ENCODE data around the gene COG5. TPM values are rescaled to one million over a fixed set of nuclear protein-coding genes. Genes with fewer than 3 reads are reported as not detected.

COG5 gene
- polyA plus RNA-seq, 1 donor = 27.9 TPM

GRCh38 chr7:107394831-107395230, 168.9 kb downstream of the COG5 start:
- DNase-seq (ENCODE audit: low read depth) = no peak

DNA sequence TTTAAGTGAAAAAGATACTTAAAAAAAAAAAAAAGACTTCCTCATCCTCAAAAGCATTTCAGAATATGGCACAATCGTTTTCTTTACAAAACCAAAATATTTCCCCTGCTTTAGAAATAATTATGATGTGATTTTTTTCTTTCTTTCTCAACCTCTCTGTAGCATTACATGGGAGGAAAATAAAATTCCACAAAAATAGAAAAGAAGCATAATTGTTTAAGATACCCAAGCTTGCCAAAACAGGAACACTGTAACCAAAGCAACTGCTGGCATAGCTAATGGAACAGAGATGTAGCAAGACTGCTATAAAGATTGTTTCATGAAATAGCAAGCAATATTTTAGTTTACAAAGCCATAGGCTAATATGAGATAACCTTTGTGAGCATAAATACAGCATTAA, 169.4 kb downstream of the COG5 start:
- no peak for DNase-seq (ENCODE audit: low read depth)

GRCh38 chr7:107392830-107393229, 170.9 kb downstream of the COG5 start:
- no peak for DNase-seq (ENCODE audit: low read depth)

GRCh38 chr7:107390916-107391315, 172.8 kb downstream of the COG5 start:
- no peak for DNase-seq (ENCODE audit: low read depth)

- no peak for DNase-seq (ENCODE audit: low read depth)
Observed at GRCh38 chr7:107388604-107389003, 175.1 kb downstream of the COG5 start.

- DNase-seq (ENCODE audit: low read depth) = no peak
Observed at GRCh38 chr7:107387573-107388219, 176.0 kb downstream of the COG5 start.

DNA sequence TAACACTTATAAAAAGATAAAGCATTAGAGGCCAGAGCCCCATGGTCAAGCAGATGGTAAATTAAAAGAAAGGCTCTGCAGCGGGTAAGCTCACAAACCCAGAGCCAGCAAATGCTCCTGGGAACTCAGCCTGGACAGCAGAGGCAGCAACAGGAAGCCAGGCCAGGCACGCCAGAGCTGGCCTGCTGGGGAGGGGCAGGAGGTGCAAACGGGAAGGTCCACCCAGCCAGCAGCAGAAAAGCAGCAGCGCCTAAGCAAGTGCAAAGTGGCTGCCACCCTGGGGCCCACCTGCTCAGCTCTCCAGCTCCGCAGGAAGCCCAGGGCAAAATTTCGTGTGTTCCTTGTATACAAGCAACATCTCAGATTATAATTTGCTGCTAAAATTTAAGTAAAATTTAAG, 176.6 kb downstream of the COG5 start:
- no peak for DNase-seq (ENCODE audit: low read depth)

GRCh38 chr7:107386548-107387102, 177.1 kb downstream of the COG5 start:
- DNase-seq (ENCODE audit: low read depth) = no peak

- no peak for DNase-seq (ENCODE audit: low read depth)
Observed at GRCh38 chr7:107384025-107384424, 179.7 kb downstream of the COG5 start.

GRCh38 chr7:107383203-107383602, 180.5 kb downstream of the COG5 start:
- no peak for DNase-seq (ENCODE audit: low read depth)

DNA sequence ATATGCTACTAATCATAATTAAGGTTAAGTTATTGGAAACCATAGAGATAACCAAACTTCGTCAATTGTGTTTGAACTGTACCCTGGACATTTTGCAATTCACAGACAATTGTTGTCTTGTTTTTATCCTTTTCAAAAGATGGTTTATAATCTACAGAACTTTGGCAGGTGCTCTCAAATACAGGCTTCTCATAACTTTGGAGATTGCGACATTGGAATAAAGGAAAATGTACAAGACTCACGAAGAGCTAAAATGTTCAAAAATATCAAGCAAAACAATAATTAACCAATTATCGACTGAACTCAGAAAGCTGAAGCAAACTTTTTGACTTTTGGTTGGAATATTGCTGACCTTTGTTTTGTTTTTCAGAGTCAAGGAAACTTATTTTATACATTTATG, 182.3 kb downstream of the COG5 start:
- no peak for DNase-seq (ENCODE audit: low read depth)

DNA sequence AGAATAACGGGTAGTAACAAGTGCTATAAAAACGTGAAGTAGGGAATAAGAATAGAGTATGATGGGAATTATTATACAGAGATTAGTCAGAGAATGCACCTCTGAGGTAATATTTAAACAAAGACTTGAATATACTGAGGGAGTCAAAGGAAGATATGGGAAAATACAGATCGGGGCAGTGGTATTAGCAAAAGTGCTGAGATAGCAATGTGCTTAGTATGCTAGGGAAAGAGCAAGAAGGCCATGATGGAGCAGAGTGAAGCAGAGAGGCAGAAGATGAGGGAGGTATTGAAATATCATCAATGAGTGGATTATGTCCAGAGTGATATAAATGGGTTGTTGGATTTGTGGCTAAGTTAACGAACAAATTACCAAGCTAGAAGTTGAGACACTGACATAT, 190.4 kb downstream of the COG5 start:
- DNase-seq (ENCODE audit: low read depth) = no peak

DNA sequence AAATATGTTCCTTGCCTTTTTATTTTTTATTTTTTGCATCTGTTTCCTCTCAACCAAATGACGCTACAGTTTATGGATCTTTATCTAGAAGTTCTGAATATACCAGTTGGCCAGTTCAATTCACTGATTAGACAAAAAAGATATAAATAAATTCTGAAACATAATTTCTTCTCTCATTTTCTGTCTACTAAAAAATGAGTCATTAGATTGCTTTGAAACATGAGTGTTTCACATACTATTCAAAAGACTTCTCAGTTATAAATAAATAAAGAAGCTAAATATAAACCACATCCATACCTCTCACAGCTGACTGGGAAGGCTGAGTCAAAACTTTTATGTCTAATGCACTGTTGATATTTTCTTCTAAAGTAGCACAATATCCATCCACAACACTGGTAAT, 191.4 kb downstream of the COG5 start:
- DNase-seq (ENCODE audit: low read depth) = no peak

- DNase-seq (ENCODE audit: low read depth) = no peak
Observed at GRCh38 chr7:107370816-107371215, 192.9 kb downstream of the COG5 start.

DNA sequence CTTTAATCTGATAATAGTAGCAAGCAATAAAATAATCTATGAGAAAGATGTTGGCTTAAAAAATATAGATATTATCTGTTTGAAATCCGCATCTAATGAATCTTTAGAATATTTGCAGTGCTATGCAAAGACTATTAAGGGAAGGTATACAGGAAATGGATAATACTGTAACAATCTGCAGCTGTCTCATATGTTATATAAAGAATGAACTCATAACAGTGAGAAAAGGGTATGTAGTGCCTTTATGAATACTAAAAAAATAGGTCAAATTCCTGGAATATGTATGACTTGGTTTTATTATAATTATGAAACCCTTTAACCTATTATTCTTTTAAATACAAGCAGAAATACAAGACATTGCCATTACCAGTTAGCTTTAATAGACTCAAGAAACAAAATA, 198.9 kb downstream of the COG5 start:
- DNase-seq (ENCODE audit: low read depth) = no peak

- no peak for DNase-seq (ENCODE audit: low read depth)
Observed at GRCh38 chr7:107359520-107360316, 204.0 kb downstream of the COG5 start.

- no peak for DNase-seq (ENCODE audit: low read depth)
Observed at GRCh38 chr7:107355616-107356015, 208.1 kb downstream of the COG5 start.

- no peak for DNase-seq (ENCODE audit: low read depth)
Observed at GRCh38 chr7:107354640-107355039, 209.1 kb downstream of the COG5 start.

- DNase-seq (ENCODE audit: low read depth) = no peak
Observed at GRCh38 chr7:107353701-107354100, 210.0 kb downstream of the COG5 start.

- DNase-seq (ENCODE audit: low read depth) = no peak
Observed at GRCh38 chr7:107345898-107346297, 217.8 kb downstream of the COG5 start.

- no peak for DNase-seq (ENCODE audit: low read depth)
Observed at GRCh38 chr7:107344799-107345198, 218.9 kb downstream of the COG5 start.

DNA sequence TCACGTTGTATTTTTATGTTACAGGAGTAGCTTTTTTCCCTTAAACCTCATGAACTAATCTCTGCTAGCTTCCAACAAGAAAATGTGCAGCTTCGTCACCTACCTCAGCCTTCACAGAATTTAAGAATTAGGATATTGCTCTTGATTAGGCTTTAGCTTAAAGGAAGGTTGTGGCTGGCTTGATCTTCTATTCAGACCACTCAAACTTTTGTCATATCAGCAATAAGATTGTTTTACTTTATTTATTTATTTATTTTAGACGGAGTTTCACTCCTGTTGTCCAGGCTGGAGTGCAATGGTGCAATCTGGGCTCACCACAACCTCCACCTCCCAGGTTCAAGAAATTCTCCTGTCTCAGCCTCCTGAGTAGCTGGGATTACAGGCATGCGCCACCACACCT, 219.4 kb downstream of the COG5 start:
- DNase-seq (ENCODE audit: low read depth) = no peak

DNA sequence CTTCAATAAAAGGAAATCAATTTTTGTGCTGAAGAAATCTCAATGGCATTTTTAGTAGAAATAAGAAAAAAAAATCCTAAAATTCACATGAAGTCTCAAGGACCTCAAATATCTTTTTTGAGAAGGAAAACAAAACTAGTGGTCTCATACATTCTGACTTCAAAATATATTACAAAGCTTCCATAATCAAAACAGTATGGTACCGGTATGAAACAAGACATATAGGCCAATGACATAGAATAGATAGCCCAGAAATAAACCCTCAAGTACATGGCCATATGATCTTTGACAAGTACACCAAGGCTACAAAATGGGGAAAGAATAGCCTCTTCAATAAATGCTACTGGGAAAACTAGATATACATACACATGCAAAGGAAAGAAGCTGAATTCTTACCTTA, 225.6 kb downstream of the COG5 start:
- no peak for DNase-seq (ENCODE audit: low read depth)

Data from forelimb muscle (tissue), 1 donor.